HG02798 (cell line): ENCODE results near the gene GOLGA1.
"Not testable (repeated sequence)": the region's sequence is repeated elsewhere in the genome, so short reads cannot be mapped to it uniquely, and the experiment has no call there.

Experiments used
- ATAC-seq: cut with Tn5 transposase; IDR thresholded peaks from one replicate; pipeline ENCODE4 v1.9.1; 2021; ENCODE audit warnings: mild to moderate bottlenecking; ENCODE audit not compliant: unreplicated experiment, poor library complexity

Gene GOLGA1

DNA sequence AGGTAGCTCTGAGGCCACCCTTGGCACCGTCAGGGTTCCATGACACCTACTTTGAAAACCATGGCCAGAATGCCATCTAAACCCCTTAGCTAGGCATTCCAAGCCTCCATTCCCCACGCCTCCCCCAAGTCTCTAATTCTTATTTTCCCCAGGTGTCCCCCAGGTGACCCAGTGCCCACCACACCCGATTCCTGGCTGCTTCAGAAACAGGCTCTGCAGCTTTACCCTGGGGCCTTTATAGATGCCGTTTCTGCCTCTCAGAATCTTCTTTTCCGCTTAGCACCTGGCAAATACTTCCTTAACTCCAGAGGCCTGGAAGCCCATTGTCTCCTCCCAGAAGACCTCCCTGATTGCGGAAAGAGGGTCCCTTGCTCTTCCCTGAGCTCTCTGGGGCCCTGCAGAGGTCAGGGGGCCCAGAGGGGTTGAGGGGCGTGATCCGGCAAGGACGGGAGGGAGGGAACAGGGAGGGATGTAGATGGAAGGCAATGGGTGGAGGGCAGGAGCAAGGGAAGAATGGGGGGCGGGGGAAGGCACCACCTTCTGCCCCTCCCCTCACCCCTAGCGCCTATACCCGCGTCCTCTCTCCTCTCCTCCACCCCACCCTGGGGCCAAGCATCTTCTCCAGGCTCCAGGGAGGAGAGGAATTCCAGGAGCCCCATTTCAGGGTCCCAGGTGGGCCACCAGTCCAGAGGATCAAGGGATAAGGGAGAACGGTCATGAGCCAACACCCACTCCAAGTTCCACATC, 99.6 kb downstream of the GOLGA1 start:
- ATAC-seq = no peak

DNA sequence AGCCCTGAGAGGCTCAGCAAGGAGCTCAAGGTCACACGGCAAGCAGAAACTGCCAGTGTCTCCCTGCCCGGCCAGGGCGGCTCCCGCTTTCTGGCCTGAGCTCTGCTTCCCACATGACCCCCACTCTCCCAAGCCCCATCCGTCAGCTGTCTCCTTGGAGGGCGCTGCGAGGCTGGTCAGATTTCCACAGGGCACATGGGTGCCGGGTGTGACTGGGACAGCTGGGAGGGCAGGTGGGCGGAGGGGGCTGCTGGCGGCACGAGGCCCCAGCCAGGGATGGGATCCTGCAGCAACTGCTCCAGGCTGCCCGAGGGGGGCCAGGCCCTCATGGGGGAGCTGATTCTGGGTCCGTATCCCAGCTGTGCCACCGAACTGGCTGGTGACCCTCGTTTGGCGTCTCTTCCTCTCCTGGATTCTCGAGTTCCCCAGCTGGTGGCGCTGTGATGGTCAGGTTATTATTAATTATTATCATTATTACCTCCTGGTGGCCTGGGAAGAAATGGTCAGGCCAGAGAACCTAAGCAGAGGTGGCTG, 100.5 kb downstream of the GOLGA1 start:
- ATAC-seq = no peak

DNA sequence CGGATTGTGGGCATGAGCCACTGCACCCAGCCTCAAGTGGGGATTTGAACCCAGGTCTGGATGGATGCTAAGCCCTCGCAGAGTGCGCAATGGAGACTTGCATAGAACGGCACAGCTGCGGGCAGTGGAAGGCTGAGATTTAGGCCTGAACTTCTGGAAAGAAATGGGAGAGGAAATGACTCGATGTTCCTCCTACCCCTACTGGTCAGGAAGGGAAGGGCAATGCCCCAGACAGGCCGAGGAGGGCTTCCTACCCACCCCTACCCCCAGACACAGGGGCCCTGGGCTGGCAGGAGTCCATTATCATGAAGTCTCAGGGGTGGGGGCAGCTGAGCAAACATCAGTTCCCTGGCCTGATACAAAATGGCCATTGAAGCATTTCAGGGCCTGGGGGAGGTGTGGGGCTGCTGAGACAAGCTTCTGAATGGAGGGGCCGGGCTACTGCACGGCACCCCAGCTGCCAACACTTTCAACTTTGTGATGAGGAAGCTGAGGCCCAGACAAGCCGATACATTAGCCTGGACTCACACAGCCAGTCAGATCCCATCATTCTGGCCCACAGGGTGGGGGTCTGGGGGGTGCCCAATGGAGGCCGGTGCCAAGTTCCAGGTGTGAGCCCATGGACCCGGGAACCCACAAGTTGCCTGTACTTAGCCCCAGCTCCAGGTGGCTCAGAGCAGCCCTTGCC, 101.1 kb downstream of the GOLGA1 start:
- no peak for ATAC-seq

DNA sequence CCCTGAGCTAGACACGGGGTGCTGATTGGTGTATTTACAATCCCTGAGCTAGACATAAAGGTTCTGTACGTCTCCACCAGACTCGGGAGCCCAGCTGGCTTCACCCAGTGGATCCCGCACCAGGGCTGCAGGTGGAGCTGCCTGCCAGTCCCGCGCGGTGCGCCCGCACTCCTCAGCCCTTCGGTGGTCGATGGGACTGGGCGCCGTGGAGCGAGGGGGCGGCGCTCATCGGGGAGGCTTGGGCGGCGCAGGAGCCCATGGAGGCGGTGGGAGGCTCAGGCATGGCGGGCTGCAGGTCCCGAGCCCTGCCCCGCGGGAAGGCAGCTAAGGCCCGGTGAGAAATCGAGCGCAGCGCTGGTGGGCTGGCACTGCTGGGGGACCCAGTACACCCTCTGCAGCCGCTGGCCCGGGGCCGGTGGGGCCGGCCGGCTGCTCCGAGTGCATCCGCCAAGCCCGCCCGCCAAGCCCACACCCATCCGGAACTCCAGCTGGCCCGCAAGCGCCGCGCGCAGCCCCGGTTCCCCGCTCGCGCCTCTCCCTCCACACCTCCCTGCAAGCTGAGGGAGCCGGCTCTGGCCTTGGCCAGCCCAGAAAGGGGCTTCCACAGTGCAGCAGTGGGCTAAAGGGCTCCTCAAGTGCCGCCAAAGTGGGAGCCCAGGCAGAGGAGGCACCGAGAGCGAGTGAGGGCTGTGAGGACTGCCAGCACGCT, 102.2 kb downstream of the GOLGA1 start:
- ATAC-seq = not testable (repeated sequence)

DNA sequence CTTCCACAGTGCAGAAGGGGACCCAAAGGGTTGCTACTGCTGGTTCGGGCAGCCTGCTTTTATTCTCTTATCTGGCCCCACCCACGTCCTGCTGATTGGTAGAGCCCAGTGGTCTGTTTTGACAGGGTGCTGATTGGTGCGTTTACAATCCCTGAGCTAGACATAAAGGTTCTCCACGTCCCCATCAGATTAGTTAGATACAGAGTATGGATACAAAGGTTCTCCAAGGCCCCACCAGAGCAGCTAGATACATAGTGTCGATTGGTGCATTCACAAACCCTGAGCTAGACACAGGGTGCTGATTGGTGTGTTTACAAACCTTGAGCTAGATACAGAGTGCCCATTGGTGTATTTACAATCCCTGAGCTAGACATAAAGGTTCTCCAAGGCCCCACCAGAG, 102.8 kb downstream of the GOLGA1 start:
- not testable (repeated sequence) for ATAC-seq

DNA sequence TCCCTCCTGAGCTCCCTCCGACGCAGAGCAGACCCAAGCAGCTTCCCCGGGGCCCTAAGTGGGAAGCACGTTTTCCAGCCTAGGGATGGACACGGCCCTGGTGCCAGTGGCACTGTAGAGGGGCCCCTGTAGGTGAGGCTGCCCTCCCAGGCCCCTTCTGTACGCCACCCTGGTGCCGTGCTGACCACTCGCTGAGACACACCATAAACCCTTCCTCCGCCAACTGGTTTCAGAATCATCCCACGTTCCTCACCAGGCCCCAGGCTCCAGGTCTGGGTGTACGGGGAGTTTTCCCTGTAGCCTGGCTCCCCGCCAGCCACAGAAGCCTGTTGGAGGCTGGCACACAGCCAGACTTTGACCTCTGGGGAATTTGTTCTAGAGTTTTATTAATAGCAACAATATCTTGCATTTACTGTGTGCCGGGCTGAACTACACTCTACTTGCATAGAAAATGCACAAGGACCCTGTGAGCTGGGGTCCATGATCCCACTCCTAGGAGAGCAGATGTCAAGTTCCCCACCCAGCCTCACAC, 105.8 kb downstream of the GOLGA1 start:
- ATAC-seq = no peak

DNA sequence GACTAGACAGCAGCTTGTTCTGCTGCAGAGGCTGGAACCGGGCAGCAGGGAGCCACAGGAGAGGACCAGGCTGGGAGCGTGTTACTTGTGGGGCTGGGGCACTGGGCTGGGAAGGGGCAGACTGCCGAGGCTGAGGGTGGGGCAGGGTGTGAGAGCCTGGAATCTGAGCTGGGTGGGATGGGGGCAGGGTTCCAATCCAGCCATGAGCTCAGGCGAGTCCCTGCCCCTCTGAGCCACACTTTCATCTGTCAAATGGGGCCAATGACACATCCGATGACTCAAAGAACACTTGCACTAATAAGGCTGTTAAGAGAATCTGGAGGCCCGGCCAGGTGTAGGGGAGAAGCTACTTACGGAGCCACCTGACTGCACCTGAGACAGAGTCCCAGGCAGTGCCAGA, 106.3 kb downstream of the GOLGA1 start:
- ATAC-seq = no peak

DNA sequence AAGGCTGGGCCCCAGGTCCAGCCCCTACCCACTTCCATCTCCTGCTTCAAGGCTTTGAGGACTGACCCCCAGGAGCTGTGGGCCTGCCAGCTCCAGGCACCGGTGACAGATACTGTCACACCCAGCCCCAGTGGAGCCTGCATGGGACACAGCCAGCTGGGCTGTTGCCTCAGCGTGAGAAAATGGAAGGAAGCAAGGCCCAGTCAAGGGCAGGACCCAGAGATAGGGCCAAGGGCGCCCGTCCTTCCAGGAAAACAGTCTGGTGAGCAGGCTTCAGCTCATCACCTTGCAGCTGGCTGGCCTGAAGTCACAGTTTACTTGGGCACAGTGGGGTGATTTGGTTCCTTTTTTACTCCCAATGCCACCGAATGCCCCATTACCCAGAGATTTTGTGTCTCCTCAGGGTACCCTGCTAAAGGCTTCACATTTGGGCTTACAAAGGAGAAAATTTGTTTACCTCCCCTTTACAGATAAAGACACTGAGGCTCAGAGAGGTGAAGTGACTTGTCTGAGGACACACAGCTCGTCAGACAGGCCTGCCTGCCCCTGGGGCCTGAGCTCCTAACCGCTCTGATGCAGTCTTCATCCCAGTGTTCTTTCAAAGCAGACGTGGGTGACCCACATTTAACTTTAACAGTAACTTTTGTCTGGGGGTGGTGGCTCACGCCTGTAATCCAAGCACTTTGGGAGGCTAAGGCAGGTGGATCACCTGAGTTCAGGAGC, 109.1 kb downstream of the GOLGA1 start:
- ATAC-seq = no peak

DNA sequence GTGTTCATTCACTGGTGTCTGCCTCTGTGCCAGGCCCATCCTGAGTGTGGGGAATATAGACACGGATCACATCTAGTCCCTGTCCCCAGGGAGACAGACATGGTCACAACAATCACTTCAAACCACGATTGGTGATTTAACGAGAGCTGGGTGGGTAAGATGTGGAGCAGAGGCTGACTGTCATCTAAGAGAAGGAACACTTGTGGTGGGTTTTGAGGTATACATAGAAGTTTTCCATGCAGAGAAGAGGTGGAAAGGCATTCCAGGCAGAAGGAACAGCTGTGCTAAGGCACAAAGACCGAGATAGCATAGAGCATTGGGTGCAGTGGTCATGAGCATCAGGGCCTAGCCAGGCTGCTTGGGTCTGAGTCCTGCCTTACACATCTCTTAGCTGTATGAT, 110.3 kb downstream of the GOLGA1 start:
- ATAC-seq = no peak

DNA sequence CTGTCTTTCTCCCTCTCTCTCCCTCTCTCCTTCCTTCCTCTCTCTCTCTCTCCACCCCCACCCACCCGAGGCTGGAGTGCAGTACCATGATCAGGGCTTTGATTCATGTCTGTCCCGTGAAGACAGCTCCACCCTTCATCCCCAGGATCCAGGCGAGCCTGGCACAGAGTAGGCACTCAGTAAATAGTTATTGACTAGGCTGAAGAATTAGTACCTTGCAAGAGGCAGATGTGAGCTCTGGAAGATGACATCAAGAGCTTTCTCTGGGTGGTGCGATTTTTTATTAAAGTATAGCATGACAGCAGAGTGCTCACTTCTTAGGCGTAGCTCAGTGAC, 111.6 kb downstream of the GOLGA1 start:
- no peak for ATAC-seq

DNA sequence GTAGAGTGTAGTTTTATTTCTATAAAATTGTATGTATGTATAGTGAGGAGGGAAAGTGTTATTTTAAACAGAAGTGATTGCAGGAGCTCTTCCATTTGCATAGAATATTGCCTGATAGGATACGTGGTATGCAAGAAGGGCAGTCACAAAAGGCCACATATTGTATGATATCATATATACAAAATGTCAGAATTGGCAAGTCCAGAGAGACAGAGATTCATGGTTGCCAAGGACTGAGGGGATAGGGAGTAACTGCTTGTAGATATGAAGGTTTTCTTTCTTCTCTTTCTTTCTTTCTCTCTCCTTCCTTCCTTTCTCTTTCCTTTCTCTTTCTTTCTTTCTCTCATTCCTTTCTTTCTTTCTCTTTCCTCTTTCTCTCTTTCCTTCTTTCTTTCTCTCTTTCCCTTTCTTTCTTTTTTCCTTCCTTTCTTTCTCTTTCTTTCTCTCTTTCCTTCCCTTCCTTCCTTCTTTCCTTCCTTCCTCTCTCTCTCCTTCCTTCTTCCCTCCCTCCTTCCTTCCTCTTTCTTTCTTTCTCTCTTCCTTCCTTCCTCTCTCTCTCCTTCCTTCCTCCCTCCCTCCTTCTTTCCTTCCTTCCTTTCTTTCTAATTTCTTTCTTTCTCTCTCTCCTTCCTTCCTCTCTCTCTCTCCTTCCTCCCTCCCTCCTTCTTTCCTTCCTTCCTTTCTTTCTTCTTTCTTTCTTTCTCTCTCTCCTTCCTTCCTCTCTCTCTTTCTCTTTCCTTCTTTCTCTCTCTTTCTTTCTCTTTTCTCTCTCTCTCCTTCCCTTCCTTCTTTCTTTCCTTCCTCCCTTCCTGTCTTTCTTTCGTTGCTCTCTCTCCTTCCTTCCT, 112.2 kb downstream of the GOLGA1 start:
- no peak for ATAC-seq
